Activated CD4-positive, CD25-positive, alpha-beta regulatory T cell (primary cell): ENCODE data around the gene EPB41L1.

Experiments
- DNase-seq, 4 experiments: peaks; one replicate each; lab custom pipeline; 2025; lab: John Stamatoyannopoulos, UW

Gene EPB41L1

DNA sequence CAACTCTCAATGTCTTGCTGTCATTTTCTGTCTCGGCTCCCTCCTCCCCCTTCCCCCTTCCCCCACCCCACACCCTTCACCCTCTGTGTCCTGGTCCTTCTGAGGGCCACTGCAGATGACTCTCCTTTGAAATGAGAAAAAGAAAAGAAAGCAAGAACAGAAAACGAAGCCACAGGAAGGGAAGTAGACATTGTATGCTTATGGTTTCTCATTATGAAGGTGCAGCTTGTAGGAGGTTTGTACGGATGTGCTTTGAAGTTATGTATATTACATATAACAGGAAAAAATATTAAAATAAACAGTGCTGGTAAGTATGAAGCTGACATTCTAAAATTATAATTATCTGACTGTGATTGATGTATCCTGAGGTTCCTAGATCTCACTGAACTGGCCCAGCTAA lies 75.5 kb downstream of the EPB41L1 start:
- no peak for DNase-seq

DNA sequence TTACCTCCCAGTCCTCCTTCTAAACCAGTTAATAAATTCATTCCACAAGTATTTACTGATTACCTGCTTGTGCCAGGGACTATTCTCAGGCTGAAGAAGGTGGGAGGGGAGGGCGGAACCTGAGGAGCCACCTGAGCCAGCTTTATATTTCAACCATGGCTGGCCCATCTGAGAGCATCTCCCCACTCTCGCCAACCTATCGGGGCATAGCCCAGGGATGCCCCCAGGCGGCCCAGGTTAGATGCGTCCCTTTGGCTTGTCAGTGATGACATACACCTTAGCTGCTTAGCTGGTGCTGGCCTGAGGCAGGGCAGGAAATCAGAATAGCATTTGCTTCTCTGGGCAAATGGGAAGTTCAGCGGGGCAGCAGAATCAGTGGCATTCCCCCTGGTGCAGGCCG lies 76.8 kb downstream of the EPB41L1 start:
- no peak for DNase-seq

DNA sequence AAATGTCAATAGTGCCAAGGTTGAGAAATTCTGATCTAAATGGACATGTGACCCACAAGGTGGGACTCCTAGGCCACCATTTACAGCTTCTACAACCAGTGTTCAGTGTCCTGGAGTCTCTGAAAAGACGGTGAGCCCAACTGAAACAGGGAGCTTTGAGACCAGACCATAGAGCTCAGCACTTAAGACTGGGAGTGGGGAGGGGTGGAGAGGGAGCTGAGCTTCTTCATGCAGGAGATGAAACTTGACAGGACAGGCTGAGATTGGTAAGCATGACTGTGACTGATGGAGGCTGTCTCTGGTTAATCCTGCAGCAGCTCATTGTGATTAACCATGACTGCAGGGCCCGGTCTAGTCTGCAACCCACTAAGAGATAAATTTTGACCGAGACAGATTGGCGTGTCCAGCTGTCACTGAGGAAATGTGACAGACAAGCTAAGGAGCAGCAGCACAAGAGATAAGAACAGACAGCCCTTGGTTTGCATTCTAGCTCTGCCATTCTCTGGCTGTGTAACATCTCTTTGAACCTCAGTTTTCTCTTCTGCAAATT lies 80.3 kb downstream of the EPB41L1 start:
- no peak for DNase-seq

DNA sequence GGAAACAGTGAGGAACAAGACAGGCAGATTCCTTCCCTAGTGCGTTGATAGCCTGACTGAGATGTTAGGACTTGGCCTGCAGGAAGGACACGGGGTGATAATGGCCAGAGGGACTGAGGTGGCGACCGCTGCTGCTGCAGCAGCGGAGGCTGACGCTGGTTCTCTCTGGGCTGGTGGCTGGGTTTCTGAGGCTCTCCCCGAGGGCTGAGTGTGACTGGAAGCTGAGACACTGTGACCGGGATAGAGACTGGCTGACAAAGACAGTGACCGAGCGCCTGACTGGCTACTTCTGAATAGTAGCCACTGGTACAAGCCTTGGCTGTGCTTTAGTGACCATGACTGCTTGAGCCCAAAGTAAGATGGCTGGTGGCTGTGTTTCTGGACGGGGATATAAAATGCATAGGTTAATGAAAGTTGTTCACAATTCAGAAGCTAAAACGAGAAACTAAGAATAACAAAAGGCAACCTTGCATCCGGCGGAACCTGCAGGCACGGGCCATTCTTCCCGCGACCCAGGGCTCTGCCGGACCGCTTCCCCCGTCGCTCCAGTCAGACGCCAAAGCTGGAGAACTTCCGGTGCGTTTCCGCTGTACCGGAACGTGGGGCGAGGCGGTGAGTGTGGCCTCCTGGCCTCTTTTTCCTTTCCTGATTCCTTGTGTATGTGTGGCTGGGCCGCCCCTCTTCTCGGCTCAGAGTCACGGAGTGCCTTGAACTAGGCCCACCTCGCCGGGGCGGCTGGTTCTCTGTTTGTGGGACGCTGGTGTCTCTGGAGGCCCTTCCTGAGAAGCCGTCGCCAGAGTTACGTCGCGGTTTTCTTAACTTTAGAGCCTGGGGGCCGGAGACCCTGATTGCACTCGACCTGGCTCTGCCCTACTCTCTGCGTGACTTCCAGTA lies 81.6 kb downstream of the EPB41L1 start, which contains the start of gene AAR2:
AAR2 (plus strand) TSS at position 587 of the 894 bp plus-strand sequence. CDS start 3,391 bp downstream, outside the sequence.
- peak; percentile 64 to 77 (median 70) for DNase-seq

DNA sequence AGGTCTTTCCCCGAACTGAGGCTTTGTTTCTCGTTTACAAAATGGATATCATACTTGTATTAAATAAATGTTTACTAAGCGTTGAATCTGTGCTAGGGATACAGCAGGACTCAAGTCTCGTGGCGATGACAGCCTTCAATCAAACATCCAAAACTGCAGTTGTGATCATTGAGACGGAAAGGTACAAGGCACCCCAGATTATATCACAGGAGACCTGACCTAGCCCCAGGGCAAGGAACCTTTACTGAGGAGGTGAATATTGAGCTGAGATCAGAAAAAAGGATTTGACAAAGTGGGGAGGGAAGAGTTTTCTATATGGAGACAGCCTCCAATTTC lies 82.2 kb downstream of the EPB41L1 start:
- DNase-seq: no peak

DNA sequence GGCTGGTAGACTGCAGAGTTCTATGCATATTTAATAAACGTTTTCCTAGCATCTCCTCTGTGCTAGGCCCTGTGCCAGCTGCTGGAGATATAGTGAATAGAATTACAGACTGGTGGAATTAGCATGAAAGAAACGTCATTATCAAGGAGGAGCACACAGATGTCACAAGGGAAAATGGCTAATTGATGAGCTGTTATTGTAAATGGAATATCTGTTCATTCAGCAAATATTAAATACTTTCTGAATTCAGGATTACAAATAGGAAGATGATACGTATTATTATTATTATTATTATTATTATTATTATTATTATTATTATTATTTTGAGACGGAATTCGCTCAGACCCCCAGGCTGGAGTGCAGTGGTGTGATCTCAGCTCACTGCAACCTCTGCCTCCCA lies 82.9 kb downstream of the EPB41L1 start:
- no peak for DNase-seq

DNA sequence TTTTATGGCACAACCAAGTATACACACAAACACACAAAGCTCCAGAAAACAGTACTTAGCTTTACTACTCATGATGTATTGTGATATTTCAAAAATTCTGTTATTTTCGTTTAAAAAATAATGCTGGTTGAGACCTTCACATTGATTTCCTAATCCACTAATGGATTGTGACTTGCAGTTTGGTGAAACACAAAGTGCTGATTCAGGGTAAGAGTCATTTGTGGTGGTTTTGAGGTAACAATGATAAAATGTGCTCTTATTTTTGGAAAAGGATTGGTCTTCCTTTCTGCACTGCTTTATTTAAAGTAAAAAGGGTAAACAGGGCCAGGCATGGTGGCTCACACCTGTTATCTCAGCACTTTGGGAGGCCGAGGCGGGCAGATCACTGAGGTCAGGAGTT lies 83.6 kb downstream of the EPB41L1 start:
- DNase-seq: no peak

DNA sequence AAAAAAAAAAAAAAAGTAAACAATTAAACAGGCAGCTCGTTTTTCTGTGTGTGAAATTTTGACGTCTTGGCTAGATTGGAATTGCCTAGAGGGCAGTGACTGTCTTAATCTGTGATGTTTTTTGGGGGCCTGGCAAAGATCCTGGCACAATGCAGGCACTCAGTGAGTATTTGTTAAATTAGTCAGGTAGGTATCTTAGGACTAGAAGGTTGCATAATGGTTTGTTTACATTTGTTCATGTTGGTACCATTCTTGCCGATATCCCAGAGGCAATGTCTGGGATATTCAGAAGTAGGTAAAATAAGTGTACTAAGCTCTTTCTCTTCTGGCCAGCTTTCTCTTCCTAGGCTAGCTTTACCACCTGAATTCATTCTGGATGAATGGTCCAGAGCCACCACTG lies 84.2 kb downstream of the EPB41L1 start:
- DNase-seq: no peak

DNA sequence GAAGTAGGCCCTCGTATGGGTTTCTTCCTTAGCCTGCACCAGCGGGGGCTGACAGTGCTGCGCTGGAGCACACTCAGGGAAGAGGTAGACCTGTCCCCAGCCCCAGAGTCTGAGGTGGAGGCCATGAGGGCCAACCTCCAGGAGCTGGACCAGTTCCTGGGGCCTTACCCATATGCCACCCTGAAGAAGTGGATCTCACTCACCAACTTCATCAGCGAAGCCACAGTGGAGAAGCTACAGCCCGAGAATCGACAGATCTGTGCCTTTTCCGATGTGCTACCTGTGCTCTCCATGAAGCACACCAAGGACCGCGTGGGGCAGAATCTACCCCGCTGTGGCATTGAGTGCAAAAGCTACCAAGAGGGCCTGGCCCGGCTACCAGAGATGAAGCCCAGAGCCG lies 85.5 kb downstream of the EPB41L1 start:
- DNase-seq: no peak

DNA sequence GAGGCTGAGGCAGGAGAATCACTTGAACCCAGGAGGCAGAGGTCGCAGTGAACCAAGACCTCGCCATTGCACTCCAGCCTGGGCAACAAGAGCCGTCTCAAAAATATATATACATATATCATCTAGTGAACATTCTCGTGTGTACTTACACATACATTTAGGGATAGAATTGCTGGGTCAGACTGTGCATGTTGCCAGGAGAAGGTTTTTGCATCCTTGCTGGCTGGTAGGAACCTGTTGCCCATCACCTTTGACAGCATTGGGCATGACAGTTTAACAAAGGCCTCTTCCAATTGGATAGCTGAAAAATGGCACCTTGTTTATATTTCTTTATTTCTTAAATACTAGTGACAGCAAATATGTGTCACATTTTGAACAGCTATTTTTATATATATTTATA lies 87.1 kb downstream of the EPB41L1 start:
- DNase-seq: no peak

DNA sequence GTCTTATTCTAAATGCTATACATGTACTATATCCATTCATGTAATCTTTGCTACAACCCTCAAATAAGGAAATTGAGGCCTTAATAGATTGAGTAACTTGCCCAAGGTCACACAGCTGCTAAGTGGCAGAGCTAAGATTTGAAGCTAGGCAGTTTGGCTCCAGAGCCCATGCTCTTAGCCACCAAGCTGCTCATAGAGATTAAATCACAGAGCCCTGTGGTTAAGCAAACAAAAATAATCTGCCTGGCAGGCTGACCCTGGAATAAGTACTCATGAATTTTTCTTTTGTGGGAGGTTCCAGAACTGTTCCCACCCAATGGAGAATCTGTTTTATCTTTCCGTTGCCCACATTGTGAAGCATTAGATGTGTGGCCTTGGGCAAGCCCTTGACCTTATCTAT lies 89.2 kb downstream of the EPB41L1 start:
- DNase-seq: no peak

DNA sequence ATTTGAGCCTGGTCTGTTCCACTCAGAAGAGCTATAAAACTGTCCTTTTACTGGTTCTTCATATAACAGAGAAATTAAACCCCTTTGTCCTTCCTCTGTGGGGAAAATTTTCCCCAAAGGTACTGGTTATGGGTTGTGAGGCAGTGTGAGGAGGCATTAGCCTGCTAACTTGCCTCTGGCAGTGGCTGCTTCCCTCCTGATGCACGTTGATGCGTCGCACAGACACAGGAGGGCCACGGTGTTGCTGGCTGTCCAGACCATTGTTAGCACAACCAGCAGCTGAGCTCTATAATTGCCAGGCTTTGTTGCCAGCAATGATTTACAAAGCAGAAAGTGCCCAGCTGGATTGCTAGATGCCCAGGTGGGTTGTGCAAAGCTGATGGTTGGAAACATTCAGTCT lies 91.9 kb downstream of the EPB41L1 start:
- no peak for DNase-seq

DNA sequence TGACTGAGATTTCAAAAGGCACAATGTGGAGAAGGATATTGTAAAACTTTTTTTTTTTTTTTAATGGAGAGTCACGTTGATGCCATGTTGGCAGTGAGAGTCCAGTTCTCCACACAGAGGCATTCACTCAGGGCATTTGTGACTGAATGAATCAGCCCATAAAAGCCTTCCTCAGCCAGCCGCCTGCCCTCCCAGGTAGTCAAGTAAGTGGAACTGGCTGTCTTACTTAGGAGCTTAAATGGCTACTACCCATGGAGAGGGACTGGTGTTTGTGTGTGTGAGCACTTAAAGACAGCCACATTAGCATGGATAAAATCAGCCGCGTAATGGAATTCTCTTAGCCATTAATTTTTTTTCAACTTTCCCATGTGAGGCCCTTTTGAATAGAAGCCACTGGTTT lies 94.3 kb downstream of the EPB41L1 start:
- no peak for DNase-seq

DNA sequence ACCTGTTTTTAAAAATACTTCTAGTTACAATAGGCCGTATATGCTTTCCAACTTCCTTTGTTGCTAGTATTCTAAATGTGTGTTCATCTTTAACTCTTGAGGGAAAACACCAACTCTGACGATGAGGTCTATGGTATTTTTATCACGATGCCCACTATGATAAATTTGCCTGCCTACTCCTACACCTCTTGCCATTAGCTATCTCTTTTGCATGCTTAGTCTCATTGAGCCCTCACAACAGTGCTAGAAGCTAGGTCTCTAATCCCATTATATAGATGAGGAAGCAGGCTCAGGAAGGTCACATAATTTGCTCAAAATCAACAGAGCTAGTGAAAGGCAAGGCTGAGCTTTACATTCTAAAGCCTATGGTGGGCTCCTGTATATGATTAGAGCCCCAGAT lies 94.9 kb downstream of the EPB41L1 start:
- no peak for DNase-seq

DNA sequence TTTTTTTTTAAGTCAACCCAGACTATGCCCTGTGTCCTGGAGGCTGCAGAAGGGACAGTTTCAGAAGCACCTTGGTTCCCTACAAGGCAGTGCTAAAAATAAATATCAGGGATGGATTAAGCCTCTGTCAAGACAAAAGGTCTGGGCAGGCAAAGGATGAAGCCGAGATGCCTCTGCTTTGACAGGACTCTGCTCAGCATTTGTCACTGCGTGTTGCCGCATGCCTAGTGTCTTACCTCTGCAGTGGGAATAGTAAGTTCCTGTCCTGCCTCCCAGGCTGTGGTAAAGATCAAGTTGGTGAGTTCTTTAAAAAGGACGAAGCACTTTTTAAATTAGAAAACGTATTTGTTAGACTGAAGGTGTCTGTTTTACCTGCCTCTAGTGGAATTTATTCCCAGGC lies 96.9 kb downstream of the EPB41L1 start:
- DNase-seq: no peak

DNA sequence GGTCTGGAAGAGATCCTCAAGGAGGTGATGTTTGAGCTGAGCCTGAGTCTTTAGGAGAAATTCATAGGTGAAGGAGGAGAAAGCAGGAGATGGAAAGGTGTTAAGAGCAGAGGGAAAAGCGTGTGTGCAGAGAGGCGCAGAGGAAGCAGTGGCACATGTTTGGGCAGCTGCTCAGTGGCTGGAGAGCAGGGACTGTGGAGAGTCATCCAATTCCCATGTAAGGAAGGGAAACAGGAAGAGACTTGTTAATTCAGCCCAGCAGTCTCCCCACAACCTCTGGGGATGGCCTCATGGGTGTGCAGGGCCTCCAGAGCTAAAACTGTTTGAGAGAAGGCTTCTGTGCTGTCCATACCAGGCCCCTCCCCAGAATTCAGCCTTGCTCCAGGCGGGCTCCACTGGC lies 98.0 kb downstream of the EPB41L1 start:
- DNase-seq: no peak

DNA sequence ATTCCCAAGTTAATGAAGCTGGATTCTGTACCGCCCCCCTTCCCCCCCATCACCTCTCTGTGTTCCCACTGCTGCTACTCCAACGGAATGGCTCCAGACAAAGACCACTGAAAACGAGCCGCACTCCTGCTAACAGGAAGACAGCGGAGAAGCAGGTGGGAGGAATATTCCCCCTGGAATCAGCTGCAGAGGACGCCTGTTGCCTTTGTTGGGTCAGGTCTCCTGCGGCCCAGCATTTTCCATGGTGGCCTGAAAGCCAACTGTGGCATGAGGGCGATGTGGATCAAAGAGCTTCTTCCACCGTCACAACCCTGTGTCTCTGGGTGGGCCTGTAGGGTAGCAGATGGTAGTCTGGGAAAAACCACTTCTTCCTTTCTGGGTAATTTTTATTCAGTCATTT lies 98.5 kb downstream of the EPB41L1 start:
- DNase-seq: no peak

DNA sequence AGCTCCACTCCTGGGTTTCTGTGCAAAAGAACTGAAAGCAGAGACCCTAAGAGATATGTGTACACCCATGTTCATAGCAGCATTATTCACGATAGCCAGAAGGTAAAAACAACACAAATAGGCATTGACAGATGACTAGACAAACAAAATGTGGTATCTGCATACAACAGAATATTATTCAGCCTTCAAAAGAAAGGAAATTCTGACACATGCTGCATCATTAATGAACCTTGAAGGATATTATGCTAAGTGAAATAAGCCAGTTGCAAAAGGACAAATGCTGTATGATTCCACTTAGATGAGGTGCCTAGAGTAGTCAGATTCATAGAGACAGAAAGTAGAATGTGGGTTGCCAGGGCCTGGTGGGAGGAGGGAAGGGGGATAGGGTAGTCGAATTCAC lies 99.5 kb downstream of the EPB41L1 start:
- DNase-seq: no peak

DNA sequence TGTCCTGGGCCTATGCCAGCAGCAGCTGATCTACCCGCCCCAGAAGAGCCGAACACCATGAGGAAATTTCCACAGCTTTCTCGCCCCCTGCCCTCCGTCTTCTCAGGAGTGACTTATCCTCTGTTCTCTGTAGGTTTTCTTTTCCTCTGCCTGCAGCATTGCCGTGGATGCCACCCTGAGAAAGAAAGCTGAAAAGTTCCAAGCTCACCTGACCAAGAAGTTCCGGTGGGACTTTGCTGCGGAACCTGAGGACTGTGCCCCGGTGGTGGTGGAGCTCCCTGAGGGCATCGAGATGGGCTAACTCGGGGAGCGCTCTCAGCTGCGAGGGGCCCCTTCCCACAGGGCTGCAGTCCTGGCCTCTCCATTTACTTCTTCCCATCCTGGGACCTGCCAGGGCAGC lies 100.9 kb downstream of the EPB41L1 start:
- DNase-seq: no peak

DNA sequence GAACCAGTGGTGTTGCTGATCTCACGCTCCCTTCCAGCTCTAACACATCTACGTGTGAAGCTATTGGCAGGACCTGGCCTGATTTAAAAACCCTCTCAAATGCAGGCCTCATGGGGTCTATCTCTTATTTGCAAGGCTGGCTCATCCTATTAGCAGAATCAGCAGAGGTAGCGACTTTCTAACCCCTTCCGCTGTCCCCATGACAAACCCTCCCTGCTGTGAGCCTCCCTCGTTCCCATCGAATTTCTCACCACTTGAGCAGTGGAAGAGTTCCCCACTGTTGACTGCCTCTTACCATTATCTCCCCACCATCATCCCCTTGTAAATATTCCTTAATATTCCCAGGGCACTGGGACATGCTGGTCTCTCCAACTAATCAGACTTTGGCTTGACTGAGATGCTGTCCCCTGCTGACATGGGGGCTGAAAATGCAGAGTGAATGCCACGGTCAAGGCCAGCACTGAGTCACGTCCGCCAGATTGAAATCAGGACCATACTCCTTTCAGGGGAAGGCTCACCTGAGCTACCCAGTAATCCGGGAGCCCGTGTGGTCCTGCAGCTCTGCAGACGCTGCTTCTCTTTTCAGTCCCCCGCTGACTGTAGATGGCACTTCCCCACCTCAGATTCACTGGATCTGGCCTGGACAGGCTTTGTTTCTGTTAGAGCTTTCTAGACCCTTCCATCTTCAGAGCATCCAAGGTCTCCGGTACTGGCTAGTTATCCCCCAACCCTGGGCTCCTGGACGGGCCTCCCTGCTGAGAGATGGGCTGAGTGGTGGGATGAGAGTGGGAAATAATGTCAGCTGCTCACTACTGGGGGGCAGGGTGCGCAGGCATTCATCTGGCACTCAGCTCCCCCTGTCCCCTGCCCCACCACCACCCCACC lies 104.9 kb downstream of the EPB41L1 start:
- DNase-seq: no peak

DNA sequence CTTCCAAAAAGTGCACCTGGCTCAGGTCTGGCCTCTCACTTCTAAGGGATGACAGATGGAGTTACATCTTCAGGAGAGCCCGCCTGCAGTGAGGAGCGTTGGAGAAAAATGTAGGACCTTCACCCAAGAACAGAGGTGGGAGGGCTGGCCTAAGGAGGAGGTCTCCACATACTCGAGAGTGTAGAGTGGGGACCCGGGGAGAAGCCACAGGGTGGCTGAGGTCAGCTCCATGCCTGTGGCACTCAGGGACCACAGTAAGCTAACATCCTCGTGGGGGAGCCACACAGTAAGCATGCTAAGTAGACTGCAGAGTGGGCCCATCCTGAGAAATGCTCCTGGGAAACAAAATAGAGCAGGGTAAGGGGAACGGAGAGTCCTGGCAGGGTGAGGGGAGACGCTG lies 105.8 kb downstream of the EPB41L1 start:
- no peak for DNase-seq

DNA sequence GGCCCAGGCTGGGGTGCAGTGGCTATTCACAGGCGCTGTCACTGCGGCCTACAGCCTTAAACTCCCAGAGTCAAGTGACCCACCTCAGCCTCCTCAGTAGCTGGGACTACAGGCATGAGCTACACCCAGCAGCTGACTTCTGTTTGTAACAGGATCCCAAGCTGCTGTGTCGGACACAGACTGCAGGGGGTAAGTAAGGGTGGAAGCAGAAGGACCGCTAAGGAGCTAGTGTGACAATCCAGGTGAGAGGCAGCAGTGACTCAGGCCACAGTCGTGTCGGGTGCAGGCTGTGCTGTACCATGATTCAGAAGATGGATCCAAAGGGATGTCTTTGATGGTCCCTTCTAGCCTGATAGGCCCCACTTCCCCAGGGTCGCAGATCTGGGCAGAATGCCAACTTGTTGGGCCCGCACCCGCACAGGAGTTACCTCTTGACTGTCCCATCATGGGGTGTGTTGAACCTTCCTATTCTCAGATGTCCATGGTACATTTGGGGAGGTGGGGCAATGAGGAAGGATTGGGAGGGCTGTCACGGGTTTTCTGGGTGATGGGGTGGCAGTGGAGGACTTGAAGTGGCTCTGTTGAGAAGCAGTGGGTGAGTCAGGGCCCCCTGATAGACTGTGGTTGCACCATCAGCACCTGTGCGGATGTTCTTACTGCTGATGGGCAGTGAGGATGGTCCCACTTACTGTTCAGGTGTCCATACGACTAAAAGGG lies 107.0 kb downstream of the EPB41L1 start:
- no peak for DNase-seq
